Upper lobe of left lung (tissue), 6 donors: ENCODE results near the gene PLAC1. TPM values are rescaled to one million over a fixed set of nuclear protein-coding genes. Genes with fewer than 3 reads are reported as not detected.

Source experiments
- ATAC-seq, 2 donors: fragments of 200-7000 bp; cut with Tn5 transposase; one replicate each; pipeline ENCODE4 v1.9.1; 2022; ENCODE audit warnings: mild to moderate bottlenecking in 2 of 2, moderate library complexity in 2 of 2; ENCODE audit not compliant: low FRiP score in 2 of 2
- DNase-seq, 2 donors: peaks; one replicate each; pipeline ENCODE4 v3.0.0-alpha.2; 2019 to 2020
- H3K27ac ChIP-seq, 4 donors: fragments of 200-600 bp; sonication (generic); one replicate each; pipeline ENCODE4 v1.5.1; 2016 to 2019
- H3K27me3 ChIP-seq, 4 donors: fragments of 200-600 bp; sonication (generic); one replicate each; pipeline ENCODE4 v1.5.1; 2017 to 2019
- H3K36me3 ChIP-seq, 4 donors: fragments of 200-600 bp; sonication (generic); one replicate each; pipeline ENCODE4 v1.5.1; 2016 to 2019
- H3K4me1 ChIP-seq, 4 donors: fragments of 200-600 bp; sonication (generic); one replicate each; pipeline ENCODE4 v1.5.1; 2018 to 2019
- H3K4me3 ChIP-seq, 4 donors: fragments of 200-600 bp; sonication (generic); one replicate each; pipeline ENCODE4 v1.5.1; 2017 to 2019; ENCODE audit warnings: mild to moderate bottlenecking in 2 of 4, moderate library complexity in 1 of 4
- H3K9me3 ChIP-seq, 4 donors: fragments of 200-600 bp; sonication (generic); one replicate each; pipeline ENCODE4 v1.5.1; 2018 to 2019
- EP300 ChIP-seq, 4 donors: sonication (generic); formaldehyde crosslinking; IDR thresholded peaks; one replicate each; pipeline ENCODE4 v1.5.1; 2017; ENCODE audit warnings: antibody characterized with exemption in 4 of 4, control low read depth in 2 of 4
- POLR2A ChIP-seq, 4 donors: fragments of 450-650 bp; IDR thresholded peaks; one replicate each; pipeline ENCODE4 v1.5.1; 2016 to 2017; ENCODE audit warnings: antibody characterized with exemption in 4 of 4, mild to moderate bottlenecking in 2 of 4
- POLR2AphosphoS5 ChIP-seq, 2 donors: sonication (generic); formaldehyde crosslinking; IDR thresholded peaks; one replicate each; pipeline ENCODE4 v1.5.1; 2017; ENCODE audit warnings: antibody characterized with exemption in 2 of 2
- WGBS, 2 donors: methylation state at CpG; one replicate each; pipeline ENCODE4 v1.1.5; 2017 to 2018; 5-methylcytosine and 5-hydroxymethylcytosine counted together
- total RNA-seq, 6 donors: library from RNA; depleted of rRNA in 4 of 6; stranded (reverse); fragments of >200 nt in 4 of 6; gene quantifications; one replicate each; pipeline versions ENCODE4 v1.1.0 to v1.2.1, GENCODE V29; 2016 to 2021
- TF ChIP-seq, protein P1 (sequence below), 6 experiments: fragments of 450-650 bp in 4 of 6; fragments of 200-600 bp in 2 of 6; sonication (generic) in 2 of 6; IDR thresholded peaks; one replicate each; pipeline ENCODE4 v1.5.1; 2016 to 2019; ENCODE audit warnings: antibody characterized with exemption in 6 of 6
- donor health status: DM: no; HTN: no; CAD: no; lungs with moderate emphysema.
- donor health status: DM: no; HTN: yes; CAD: no; lungs with severe emphysema.

PLAC1 gene
- total RNA-seq, 6 donors from 2014 or later = not detected

DNA sequence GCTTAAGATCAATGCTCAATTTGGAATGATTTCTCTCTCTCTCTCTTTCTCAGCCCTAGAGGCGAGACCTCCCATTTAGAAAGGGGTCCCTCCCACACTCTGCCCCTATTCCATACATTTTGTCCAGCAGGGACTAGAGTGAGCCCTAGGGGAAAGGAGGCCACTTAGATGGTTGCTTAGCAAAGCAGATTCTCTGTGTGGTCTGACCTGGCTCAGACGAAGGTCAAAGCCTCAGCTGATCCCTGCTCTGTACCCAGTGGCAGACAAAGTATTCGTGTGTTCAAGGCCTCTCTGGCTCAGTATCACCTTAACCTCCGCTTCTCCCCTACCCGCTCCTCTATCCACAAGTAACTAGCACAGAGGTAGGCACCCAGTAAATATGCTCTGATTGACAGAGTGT is 120.0 kb downstream of the PLAC1 start:
- 79 to 100% methylated on average over 1 to 5 of the region's 5 CpGs for WGBS, 2 donors
- H3K27ac ChIP-seq = no peak overlapping the region
- ATAC-seq = no peak

DNA sequence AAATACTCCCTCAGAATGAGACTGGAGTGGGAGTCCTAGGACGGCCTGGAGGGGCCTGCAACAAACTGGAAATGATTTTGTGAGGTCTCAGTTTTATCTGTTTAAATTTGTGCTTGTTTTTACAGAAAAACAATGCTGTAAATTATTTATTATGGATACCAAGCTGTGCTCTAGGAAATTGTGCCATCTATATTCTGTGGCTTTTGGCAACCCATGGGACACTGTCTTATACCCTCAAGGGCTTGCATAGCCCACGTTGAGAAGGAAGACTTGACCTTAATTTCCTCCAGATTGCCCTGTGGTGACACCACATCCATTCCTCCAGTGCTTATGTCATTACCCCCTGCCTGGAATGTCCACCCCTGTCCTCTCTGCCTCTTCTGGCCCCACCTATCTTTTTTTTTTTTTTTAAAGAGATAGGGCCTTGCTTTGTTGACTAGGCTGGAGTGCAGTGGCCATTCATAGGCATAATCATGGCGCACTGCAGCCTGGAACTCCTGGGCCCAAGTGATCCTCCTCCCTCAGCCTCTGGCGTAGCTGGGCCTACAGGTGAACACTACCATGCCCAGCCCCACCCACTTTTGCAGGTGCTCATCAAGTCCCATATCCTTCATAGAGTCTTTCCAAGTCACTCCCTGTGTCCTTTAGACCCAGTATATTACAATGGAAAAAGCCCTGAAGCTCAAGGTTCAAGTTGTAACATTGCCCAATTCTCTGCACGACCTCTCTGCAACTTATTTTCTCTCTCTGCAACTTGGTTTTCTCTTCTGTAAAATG is 120.9 kb downstream of the PLAC1 start:
- peak; percentile 27 to 34 for ATAC-seq
- Histone ChIP-seq H3K9me3 (no peaks in the 10 kb centered on the region), H3K27ac (no peak overlapping the region), H3K4me3 (no peak overlapping the region), H3K27me3 (no peaks in the 10 kb centered on the region), H3K36me3 (no peaks in the 10 kb centered on the region), H3K4me1 (peaks cover 0 to 6% (median 0%) of the 10 kb centered on the region in 4 donors)
- TF ChIP-seq, protein P1, sequence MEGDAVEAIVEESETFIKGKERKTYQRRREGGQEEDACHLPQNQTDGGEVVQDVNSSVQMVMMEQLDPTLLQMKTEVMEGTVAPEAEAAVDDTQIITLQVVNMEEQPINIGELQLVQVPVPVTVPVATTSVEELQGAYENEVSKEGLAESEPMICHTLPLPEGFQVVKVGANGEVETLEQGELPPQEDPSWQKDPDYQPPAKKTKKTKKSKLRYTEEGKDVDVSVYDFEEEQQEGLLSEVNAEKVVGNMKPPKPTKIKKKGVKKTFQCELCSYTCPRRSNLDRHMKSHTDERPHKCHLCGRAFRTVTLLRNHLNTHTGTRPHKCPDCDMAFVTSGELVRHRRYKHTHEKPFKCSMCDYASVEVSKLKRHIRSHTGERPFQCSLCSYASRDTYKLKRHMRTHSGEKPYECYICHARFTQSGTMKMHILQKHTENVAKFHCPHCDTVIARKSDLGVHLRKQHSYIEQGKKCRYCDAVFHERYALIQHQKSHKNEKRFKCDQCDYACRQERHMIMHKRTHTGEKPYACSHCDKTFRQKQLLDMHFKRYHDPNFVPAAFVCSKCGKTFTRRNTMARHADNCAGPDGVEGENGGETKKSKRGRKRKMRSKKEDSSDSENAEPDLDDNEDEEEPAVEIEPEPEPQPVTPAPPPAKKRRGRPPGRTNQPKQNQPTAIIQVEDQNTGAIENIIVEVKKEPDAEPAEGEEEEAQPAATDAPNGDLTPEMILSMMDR (IDR thresholded peaks at IDR 0.05) = no peak
- TF ChIP-seq POLR2A (IDR thresholded peaks at IDR 0.05) (no peak), POLR2AphosphoS5 (IDR thresholded peaks at IDR 0.05) (no peak), EP300 (IDR thresholded peaks at IDR 0.05) (no peak)
- no peak for DNase-seq
- 59% methylated on average over 4 to 5 of the region's 5 CpGs for WGBS, 2 donors

More for the DNA sequence above, 120.0 kb downstream of the PLAC1 start:
- Histone ChIP-seq H3K9me3 (no peaks in the 10 kb centered on the region), H3K27me3 (no peaks in the 10 kb centered on the region), H3K4me1 (peaks cover 0 to 6% (median 0%) of the 10 kb centered on the region in 4 donors), H3K36me3 (no peaks in the 10 kb centered on the region), H3K4me3 (no peak overlapping the region)
- no peak for DNase-seq
- TF ChIP-seq EP300 (IDR thresholded peaks at IDR 0.05) (no peak), POLR2A (IDR thresholded peaks at IDR 0.05) (no peak), POLR2AphosphoS5 (IDR thresholded peaks at IDR 0.05) (no peak)
- TF ChIP-seq, protein P1 (IDR thresholded peaks at IDR 0.05) = no peak

DNA sequence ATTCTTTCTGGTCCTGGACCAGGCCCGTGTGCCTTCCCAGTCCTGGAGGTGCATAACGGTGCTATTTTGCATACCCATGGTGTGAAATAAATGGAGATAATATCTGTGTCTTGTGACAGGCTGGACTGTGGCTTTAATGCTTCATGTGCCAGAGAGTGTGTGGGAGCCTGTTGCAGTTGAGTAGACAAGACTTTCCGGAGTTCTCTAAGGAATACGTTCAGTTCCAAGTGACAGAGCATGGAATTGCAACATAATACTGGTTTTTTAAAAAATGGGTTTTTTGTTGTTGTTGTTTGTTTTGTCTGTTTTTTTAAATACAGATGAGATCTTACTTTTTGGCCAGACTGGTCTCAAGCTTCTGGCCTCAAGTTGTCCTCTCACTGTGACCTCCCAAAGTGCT is 124.3 kb downstream of the PLAC1 start:
- H3K27ac ChIP-seq = no peak overlapping the region
- 73 to 79% methylated on average over 4 of the region's 4 CpGs for WGBS, 2 donors
- no peak for ATAC-seq
- TF ChIP-seq POLR2A (IDR thresholded peaks at IDR 0.05) = no peak
- no peak for TF ChIP-seq EP300 (IDR thresholded peaks at IDR 0.05)
- TF ChIP-seq, protein P1 (IDR thresholded peaks at IDR 0.05) = no peak
- no peaks in the 10 kb centered on the region for H3K27me3 ChIP-seq
- peaks cover 0 to 6% (median 0%) of the 10 kb centered on the region in 4 donors for H3K4me1 ChIP-seq
- H3K9me3 ChIP-seq = no peaks in the 10 kb centered on the region
- DNase-seq = no peak
- no peak overlapping the region for H3K4me3 ChIP-seq
- H3K36me3 ChIP-seq = no peaks in the 10 kb centered on the region

DNA sequence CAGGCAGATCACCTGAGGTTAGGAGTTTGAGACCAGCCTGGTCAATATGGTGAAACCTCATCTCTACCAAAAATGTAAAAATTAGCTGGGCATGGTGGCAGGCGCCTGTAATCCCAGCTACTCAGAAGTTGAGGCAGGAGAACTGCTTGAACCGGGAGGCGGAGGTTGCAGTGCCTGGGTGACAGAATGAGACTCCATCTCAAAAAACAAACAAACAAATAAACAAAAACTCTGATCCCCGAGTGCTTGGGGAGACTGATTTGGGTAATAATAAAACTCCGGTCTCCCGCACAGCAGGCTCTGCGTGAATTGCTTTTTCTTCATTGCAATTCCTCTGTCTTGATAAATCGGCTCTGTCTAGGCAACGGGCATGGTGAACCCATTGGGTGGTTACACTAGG is 124.9 kb downstream of the PLAC1 start:
- Histone ChIP-seq H3K27me3 (no peaks in the 10 kb centered on the region), H3K27ac (no peak overlapping the region), H3K9me3 (no peaks in the 10 kb centered on the region), H3K4me1 (peaks cover 0 to 6% (median 0%) of the 10 kb centered on the region in 4 donors), H3K4me3 (no peak overlapping the region), H3K36me3 (no peaks in the 10 kb centered on the region)
- no peak for ATAC-seq
- TF ChIP-seq, protein P1 (IDR thresholded peaks at IDR 0.05) = no peak
- no peak for TF ChIP-seq POLR2A (IDR thresholded peaks at IDR 0.05)
- no peak for TF ChIP-seq POLR2AphosphoS5 (IDR thresholded peaks at IDR 0.05)
- TF ChIP-seq EP300 (IDR thresholded peaks at IDR 0.05) = no peak
- WGBS, 2 donors = 78 to 91% methylated on average over 9 of the region's 9 CpGs
- no peak for DNase-seq

DNA sequence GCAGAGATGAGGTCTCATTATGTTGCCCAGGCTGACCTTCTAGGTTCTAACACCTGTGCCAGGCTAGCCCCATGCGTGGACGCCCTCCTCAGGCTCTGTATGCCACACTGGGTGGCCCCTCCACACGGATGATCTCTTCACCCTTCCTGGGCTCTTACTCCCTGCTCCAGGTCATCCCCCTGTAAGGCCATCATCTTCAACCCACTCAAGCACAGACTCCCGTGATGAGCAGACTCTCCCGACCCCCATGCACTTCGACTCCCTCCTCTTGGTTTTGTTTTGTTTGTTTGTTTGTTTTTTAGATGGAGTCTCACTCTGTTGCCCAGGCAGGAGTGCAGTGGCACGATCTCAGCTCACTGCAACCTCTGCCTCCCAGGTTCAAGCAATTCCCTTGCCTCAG is 127.4 kb downstream of the PLAC1 start:
- Histone ChIP-seq H3K9me3 (no peaks in the 10 kb centered on the region), H3K27ac (no peak overlapping the region), H3K4me3 (no peak overlapping the region), H3K4me1 (no peaks in the 10 kb centered on the region), H3K36me3 (no peaks in the 10 kb centered on the region), H3K27me3 (no peaks in the 10 kb centered on the region)
- ATAC-seq (peak in 1 of 2 donors; percentile 17), DNase-seq (no peak)
- TF ChIP-seq EP300 (IDR thresholded peaks at IDR 0.05) = no peak
- 88 to 89% methylated on average over 6 to 7 of the region's 7 CpGs for WGBS, 2 donors
